ENCODE measurements around the gene KCNJ5.

KCNJ5 gene

GRCh38 chr11:128871168-128871610 is 20.0 kb upstream of the KCNJ5 start:
- DNase-seq (ENCODE audit: low spot score): no peak

GRCh38 chr11:128872094-128872493 is 19.1 kb upstream of the KCNJ5 start:
- no peak for DNase-seq (ENCODE audit: low spot score)

- DNase-seq (ENCODE audit: low spot score): no peak
Observed at GRCh38 chr11:128872594-128872993, 18.6 kb upstream of the KCNJ5 start.

GRCh38 chr11:128874427-128874826 is 16.7 kb upstream of the KCNJ5 start:
- no peak for DNase-seq (ENCODE audit: low spot score)

- DNase-seq (ENCODE audit: low spot score): no peak
Observed at GRCh38 chr11:128876133-128876650, 15.0 kb upstream of the KCNJ5 start.

- DNase-seq (ENCODE audit: low spot score): no peak
Observed at GRCh38 chr11:128877726-128878125, 13.4 kb upstream of the KCNJ5 start.

- no peak for DNase-seq (ENCODE audit: low spot score)
Observed at GRCh38 chr11:128878455-128878854, 12.7 kb upstream of the KCNJ5 start.

GRCh38 chr11:128879817-128880216 is 11.3 kb upstream of the KCNJ5 start:
- no peak for DNase-seq (ENCODE audit: low spot score)

- DNase-seq (ENCODE audit: low spot score): no peak
Observed at GRCh38 chr11:128881221-128881620, 9.9 kb upstream of the KCNJ5 start.

- no peak for DNase-seq (ENCODE audit: low spot score)
Observed at GRCh38 chr11:128882451-128882850, 8.7 kb upstream of the KCNJ5 start.

- DNase-seq (ENCODE audit: low spot score): no peak
Observed at GRCh38 chr11:128884054-128884453, 7.1 kb upstream of the KCNJ5 start.

GRCh38 chr11:128884703-128885338 is 6.3 kb upstream of the KCNJ5 start:
- DNase-seq (ENCODE audit: low spot score): peak; percentile 76

GRCh38 chr11:128886406-128887124 is 4.6 kb upstream of the KCNJ5 start:
- no peak for DNase-seq (ENCODE audit: low spot score)

- no peak for DNase-seq (ENCODE audit: low spot score)
Observed at GRCh38 chr11:128888034-128888985, 2.8 kb upstream of the KCNJ5 start.

GRCh38 chr11:128889657-128890213 is 1.4 kb upstream of the KCNJ5 start:
- no peak for DNase-seq (ENCODE audit: low spot score)

- DNase-seq (ENCODE audit: low spot score): no peak
Observed at GRCh38 chr11:128890216-128890542, 977 bp upstream of the KCNJ5 start.

GRCh38 chr11:128891913-128892398 is 800 bp downstream of the KCNJ5 start:
- no peak for DNase-seq (ENCODE audit: low spot score)

- no peak for DNase-seq (ENCODE audit: low spot score)
Observed at GRCh38 chr11:128892866-128893565, 1.9 kb downstream of the KCNJ5 start.

GRCh38 chr11:128893578-128894285 is 2.6 kb downstream of the KCNJ5 start:
- DNase-seq (ENCODE audit: low spot score): no peak

- no peak for DNase-seq (ENCODE audit: low spot score)
Observed at GRCh38 chr11:128894286-128894681, 3.1 kb downstream of the KCNJ5 start.

GRCh38 chr11:128894685-128895084 is 3.5 kb downstream of the KCNJ5 start:
- DNase-seq (ENCODE audit: low spot score): no peak

All from GM03348 (cell line).